T follicular helper cell (primary cell): ENCODE measurements around the gene CHP2.
"Not testable (repeated sequence)": the region's sequence is repeated elsewhere in the genome, so short reads cannot be mapped to it uniquely, and the experiment has no call there.

Experiments
- DNase-seq: peaks from one replicate; pipeline ENCODE4 v3.0.0-alpha.2; 2020; ENCODE audit warnings: low read depth
- total RNA-seq, 2 experiments: gene quantifications; one replicate each; lab custom pipeline; 2026; lab: John Stamatoyannopoulos, UW

CHP2 gene
- total RNA-seq, result 0 reads per million in 2 experiments

- no peak for DNase-seq
Observed at GRCh38 chr16:23754594-23755483, at the start of gene CHP2. TSS of gene CHP2 (plus strand) at chr16:23755026. CDS start at chr16:23755050, 24 bp downstream.

GRCh38 chr16:23705517-23705902 is 49.3 kb upstream of the CHP2 start:
- no peak for DNase-seq

GRCh38 chr16:23706439-23706838 is 48.4 kb upstream of the CHP2 start:
- DNase-seq, result no peak

- DNase-seq, result no peak
Observed at GRCh38 chr16:23709536-23709935, 45.3 kb upstream of the CHP2 start.

- no peak for DNase-seq
Observed at GRCh38 chr16:23710008-23710407, 44.8 kb upstream of the CHP2 start.

GRCh38 chr16:23710504-23710903 is 44.3 kb upstream of the CHP2 start:
- DNase-seq, result no peak

- no peak for DNase-seq
Observed at GRCh38 chr16:23711785-23712184, 43.0 kb upstream of the CHP2 start.

- no peak for DNase-seq
Observed at GRCh38 chr16:23712976-23713375, 41.9 kb upstream of the CHP2 start, which contains the start of gene ERN2. TSS of gene ERN2 (minus strand) at chr16:23713222. CDS start at chr16:23713187, 35 bp downstream.

GRCh38 chr16:23716484-23716883 is 38.3 kb upstream of the CHP2 start:
- no peak for DNase-seq

- not testable (repeated sequence) for DNase-seq
Observed at GRCh38 chr16:23722613-23723240, 32.1 kb upstream of the CHP2 start.

- DNase-seq, result no peak
Observed at GRCh38 chr16:23724096-23724784, 30.6 kb upstream of the CHP2 start.

- DNase-seq, result no peak
Observed at GRCh38 chr16:23724785-23725131, 30.1 kb upstream of the CHP2 start.

GRCh38 chr16:23726710-23727109 is 28.1 kb upstream of the CHP2 start:
- DNase-seq, result no peak

GRCh38 chr16:23728112-23728477 is 26.7 kb upstream of the CHP2 start:
- DNase-seq, result no peak

- no peak for DNase-seq
Observed at GRCh38 chr16:23729503-23730424, 25.1 kb upstream of the CHP2 start.

GRCh38 chr16:23734176-23734893 is 20.5 kb upstream of the CHP2 start:
- DNase-seq, result no peak

- DNase-seq, result not testable (repeated sequence)
Observed at GRCh38 chr16:23737423-23738028, 17.3 kb upstream of the CHP2 start.

- no peak for DNase-seq
Observed at GRCh38 chr16:23739516-23739915, 15.3 kb upstream of the CHP2 start.

- DNase-seq, result no peak
Observed at GRCh38 chr16:23741675-23742303, 13.0 kb upstream of the CHP2 start.

- no peak for DNase-seq
Observed at GRCh38 chr16:23742766-23743165, 12.1 kb upstream of the CHP2 start.
